ENCODE results near the gene ARNT2.

- TF ChIP-seq GATA3 (IDR thresholded peaks at IDR 0.05; ENCODE audit: low read depth, low read length) (no peak), GATA2 (IDR thresholded peaks at IDR 0.05; ENCODE audit: low read depth, low read length) (no peak)
Observed at GRCh38 chr15:80562033-80562432, 157.9 kb downstream of the ARNT2 start.
